Activated T-cell treated with anti-CD3 and anti-CD28 coated beads, Interleukin-2, amount 50 U/mL, for 1 hour (primary cell): ENCODE measurements around the gene DUSP28.
A peak's percentile ranks its signal among the peaks of the same experiment; 100 is the strongest.

Experiments
- DNase-seq: peaks from one replicate; pipeline ENCODE4 v3.0.0-alpha.2; 2020

Gene DUSP28

DNA sequence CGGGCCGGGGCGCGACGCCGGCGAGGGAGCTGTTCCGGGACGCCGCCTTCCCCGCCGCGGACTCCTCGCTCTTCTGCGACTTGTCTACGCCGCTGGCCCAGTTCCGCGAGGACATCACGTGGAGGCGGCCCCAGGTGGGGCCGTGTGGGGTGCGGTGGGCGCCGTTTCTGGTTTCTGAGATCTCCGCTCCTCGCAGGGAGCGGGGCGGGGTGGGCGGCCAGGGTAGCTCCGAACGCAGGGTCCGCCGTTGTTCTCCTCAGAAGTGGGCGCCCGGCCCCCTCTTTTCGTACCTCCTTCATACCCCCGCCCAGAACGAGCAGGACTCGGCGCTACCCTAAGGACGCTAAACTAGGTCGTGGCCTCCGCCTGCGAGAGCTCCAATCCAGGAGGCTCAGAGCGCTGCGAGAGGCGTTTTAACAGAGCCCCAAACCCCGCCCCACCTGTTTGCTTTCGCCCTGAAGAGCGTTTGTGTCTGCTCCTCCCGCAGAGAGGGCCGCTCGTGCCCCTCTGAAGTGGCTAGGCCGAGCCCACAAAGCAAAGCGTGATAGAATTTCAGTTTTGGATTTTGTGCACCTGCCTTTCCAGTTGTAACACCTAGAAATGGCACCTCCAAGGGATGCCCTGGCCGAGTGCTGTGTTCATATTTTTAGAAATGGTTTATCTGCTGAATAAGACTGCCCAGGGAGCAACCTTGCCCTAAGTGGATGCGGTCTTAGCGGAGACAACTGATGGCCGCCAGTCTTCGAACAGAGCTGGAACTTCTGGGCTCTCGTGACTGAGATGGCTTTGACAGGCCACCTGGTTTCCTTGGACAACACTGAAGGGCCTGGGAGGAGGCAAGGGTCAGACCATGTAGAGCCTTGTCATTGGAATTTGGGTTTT lies 27.0 kb downstream of the DUSP28 start:
- peak; percentile 68 for DNase-seq

GRCh38 chr2:240588006-240588655 lies 28.0 kb downstream of the DUSP28 start:
- DNase-seq, result no peak

GRCh38 chr2:240588669-240589068 lies 28.5 kb downstream of the DUSP28 start:
- DNase-seq, result peak; percentile 7

DNA sequence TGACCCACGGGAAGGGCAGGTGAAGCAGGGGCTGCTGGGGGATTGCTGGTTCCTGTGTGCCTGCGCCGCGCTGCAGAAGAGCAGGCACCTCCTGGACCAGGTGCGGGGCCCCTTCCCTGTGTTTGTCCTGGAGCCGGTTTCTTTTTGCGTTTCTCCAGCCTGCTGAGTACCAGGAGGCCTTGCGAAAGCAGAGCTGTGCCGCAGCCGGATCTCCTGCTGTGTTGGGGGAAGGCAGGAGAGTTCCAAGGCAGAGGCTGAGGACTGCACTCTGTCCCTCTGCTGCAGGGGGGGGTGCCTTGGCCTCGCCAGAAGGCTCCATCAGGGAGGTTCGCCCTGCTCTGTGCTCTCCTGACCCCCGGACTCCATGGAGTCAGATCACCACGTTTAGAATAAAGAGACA lies 29.2 kb downstream of the DUSP28 start:
- peak; percentile 10 for DNase-seq

DNA sequence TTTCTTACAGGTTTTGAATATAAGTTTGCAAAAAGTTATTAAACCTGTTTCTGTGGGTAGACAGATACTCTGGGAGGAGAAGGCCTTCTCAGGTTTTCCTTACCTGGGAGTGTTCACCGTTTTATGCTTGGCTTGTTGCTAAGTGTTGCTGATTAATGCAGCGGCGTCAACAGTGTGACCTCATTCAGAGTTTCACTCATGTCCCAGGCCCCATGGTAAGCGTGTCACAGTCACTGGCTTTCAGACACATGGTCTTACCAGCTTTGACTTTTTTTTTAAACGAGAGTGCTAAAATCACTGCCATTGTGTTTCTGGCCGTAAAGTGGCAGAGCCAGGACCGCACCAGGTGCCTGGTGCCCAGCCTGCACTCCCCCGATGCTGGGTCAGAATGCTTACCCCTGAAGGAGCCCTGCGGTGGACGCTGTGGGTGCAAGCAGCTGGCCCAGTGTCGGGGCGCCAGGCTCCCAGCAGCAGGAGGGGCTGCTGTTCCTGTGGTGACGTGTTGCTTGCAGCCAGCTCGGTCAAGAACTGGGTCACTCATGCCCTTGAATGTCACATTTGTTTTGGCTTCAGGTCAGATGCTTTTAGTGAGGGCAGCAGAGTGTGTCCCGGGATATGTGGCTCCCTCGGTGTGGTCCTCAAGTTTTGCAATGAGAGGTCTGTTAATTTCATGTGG lies 29.8 kb downstream of the DUSP28 start:
- peak; percentile 4 for DNase-seq

DNA sequence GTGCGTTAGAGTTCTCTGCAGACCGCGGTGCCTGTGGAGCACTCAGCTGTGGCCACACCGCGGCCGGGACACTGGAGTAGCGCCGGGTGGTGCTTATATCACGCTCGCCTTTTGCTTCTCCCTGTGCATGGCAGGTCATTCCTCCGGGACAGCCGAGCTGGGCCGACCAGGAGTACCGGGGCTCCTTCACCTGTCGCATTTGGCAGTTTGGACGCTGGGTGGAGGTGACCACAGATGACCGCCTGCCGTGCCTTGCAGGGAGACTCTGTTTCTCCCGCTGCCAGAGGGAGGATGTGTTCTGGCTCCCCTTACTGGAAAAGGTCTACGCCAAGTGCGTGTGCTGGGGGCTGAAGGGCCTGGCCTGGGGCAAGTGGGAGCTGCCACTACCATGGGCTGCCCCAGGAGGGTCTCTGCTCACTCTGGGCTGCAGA lies 30.5 kb downstream of the DUSP28 start:
- DNase-seq, result peak; percentile 4

DNA sequence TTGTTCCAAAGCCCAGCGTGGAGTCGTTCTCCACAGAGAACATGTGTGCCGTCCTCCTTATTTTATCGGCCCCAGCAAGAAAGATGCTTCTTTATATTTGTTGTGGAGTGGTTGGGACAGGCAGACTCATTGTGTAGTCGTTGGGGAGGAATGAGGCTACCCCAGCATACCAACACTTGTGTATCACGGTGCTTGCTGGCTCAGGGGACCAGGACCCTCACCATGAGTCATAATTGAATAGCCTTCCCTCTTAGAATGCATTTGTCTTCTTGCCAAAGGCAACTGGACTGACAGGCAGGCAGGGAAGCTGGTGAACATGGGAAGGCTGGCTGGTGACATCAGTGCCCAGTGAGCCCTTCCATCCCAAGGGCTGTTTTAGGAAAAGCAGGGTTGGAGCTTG lies 31.1 kb downstream of the DUSP28 start:
- no peak for DNase-seq

GRCh38 chr2:240591784-240592183 lies 31.6 kb downstream of the DUSP28 start:
- DNase-seq, result peak; percentile 13

- DNase-seq, result peak; percentile 5
Measured at GRCh38 chr2:240593026-240593702, 33.0 kb downstream of the DUSP28 start.

- DNase-seq, result peak; percentile 13
Measured at GRCh38 chr2:240593703-240594451, 33.7 kb downstream of the DUSP28 start.

- peak; percentile 14 for DNase-seq
Measured at GRCh38 chr2:240594511-240595380, 34.6 kb downstream of the DUSP28 start.

DNA sequence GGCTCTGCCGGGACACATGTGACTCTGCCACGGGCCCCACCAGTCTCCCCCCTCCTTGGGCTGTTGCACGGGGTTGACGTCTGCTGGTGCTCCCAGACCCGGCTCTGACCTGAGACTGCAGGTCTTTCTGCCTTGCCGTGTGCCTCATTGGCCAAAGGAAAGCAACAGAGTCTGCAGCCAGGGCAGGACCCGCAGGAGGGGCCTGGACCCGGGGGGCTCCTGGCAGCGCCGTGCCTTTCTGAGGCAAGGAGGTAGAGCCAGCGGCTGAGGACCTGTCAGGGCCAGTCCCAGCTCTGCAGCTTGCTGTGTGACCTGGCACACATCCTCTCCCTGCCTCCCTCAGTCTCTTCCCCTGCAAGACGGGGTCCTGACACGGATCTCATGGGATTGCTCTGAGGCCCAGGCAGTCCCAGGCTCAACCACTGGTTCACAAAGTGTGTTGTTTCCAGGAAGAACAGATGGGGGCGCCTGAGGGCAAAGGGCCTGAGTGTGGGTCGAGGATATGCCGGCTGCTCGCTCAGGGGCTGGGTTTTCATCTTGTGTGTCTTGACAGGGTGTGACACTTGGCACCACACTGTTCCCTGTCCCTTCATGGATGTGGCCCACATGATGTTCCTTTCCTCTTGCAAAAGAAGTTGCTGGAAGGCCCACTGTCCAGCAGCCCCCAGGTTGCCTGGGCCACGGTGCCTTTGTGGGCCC lies 35.4 kb downstream of the DUSP28 start:
- DNase-seq, result peak; percentile 42

GRCh38 chr2:240596080-240596460 lies 35.9 kb downstream of the DUSP28 start:
- no peak for DNase-seq

DNA sequence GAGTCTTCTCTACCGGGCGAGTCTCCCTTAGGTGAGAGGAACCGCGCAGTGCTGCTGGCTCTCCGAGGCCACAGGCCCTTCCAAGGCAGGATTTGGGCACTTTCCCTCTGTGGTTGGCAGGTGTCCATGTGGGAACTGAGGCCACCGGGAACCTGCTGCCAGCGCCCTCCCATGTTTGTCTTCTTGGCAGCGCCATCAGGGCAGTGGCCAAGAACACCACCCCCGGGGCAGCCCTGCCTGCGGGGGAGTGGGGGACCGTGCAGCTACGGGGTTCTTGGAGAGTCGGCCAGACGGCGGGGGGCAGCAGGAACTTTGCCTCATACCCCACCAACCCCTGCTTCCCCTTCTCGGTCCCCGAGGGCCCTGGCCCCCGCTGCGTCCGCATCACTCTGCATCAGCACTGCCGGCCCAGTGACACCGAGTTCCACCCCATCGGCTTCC lies 36.4 kb downstream of the DUSP28 start:
- peak; percentile 16 for DNase-seq

DNA sequence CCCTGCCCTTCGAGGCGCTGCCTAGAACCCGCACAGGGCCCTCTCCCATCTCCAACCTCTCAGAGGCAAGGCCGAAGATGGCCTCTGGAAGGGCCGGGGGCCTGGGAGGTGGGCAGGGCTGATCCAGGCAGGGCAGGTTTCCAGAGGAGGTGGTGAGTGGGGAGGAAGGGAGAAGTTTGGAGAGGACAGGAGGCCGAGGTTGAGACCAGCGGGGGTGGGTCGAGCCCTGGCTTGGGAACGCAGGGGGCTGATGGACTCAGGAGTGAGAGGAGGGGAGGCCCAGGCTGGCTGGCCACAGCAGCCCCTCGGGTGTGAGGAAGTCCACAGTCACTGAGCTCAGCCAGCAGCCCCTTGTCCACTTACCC lies 36.9 kb downstream of the DUSP28 start:
- DNase-seq, result no peak

DNA sequence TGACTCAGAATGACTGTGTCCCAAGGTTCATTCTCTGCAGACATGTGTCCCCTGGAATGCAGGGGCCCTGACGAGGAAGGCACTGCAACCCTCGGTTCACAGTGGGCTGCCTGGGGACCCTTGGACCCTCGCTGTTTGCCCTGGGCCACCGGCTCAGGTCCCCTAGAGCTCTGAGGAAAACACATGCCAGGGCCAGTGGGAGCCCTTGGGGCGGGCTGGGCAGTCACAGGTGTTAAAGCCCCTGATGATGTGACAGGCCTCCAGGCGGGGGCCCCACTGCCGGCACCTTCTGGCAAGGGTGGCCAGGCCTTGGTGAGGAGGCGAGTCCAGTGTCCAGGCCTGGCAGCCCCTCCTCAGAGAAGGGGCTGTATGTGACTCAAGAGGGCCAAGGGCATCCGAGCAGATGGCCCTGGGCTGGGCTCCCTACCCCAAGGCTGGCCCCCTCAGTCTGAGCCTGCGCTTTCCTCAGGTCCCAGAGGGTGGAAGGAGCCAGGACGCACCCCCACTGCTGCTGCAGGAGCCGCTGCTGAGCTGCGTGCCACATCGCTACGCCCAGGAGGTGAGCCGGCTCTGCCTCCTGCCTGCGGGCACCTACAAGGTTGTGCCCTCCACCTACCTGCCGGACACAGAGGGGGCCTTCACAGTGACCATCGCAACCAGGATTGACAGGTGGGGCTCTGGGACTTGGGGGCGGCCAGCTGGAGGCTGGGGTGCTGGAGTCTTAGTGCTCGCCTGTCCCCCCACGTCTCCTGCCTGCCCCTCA lies 37.4 kb downstream of the DUSP28 start:
- DNase-seq, result peak; percentile 15

DNA sequence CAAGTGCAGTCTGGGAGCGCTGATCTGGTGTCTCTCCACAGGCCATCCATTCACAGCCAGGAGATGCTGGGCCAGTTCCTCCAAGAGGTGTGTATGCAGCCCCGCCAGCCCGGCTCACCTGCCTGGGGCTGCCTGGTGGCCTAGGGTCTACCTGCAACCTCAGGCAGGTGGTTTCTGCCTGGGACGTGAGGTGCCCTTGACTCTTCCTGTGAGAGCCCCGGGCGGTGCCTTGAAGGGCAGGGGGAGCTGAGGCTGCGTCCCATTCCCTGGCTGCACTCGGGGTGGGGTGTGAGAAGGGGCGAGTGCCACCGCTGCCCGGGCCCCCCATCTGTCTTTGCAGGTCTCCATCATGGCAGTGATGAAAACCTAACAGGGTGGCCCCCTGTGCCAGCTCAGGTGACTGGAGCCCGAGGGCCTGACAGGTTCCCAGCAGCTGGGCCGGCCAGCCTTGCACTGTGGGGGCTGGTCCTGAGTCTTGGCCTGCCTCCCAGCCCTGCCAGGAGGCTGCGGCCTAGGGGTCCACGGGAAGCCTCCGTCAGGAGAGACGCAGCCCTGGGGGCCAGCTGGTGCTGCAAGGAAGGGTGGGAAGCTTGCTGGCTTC lies 38.3 kb downstream of the DUSP28 start:
- peak; percentile 14 for DNase-seq

DNA sequence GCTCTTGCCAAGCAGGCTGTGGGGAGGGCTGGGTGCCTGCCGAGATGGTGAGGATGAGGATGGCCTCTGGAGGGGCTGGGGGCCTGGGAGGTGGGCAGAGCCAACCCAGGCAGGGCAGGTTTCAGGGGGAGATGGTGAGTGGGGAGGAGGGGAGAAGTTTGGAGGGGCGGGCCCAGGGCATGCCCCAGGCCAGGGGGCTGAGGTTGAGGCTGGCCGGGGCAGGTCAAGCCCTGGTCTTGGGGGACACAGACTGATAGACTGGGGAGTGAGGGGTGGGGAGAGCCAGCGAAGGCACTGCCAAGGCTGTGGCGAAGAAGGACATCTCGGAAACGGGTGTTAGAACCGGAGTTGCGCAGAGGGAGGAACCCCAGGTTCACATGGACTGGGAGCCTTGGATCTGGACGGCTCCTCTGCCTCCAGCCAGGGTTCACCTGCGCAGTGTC lies 39.0 kb downstream of the DUSP28 start:
- peak; percentile 7 for DNase-seq

- DNase-seq, result peak; percentile 15
Measured at GRCh38 chr2:240600451-240600961, 40.3 kb downstream of the DUSP28 start.
